GM12874 (cell line): ENCODE results near the gene SCFD1.

Experiments used
- TF ChIP-seq, protein P1 (sequence below): IDR thresholded peaks from 2 replicates; pipeline ENCODE4 v1.5.1; 2011; ENCODE audit warnings: low read depth, mild to moderate bottlenecking, control low read depth, low read length, moderate library complexity; ENCODE audit not compliant: insufficient read depth

Gene SCFD1

DNA sequence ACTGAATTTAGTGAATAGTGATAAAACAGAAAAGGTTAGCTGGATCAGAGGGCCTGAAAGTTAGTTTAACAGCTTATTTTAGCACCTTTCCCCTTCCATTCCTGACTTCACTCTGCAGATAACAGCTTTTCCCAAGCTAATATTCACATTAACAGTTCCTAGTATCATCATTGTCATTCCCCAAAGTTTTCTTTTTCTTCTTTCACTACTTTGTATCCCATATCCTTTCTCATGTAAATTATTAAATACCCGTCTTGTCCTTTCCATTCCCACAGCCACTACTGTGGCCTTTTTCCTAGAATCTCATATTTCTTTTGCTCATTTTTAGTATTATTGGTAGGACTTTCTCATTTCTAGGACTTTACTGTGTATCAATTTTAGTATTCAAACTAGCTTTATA, 70.5 kb downstream of the SCFD1 start:
- TF ChIP-seq, protein P1, sequence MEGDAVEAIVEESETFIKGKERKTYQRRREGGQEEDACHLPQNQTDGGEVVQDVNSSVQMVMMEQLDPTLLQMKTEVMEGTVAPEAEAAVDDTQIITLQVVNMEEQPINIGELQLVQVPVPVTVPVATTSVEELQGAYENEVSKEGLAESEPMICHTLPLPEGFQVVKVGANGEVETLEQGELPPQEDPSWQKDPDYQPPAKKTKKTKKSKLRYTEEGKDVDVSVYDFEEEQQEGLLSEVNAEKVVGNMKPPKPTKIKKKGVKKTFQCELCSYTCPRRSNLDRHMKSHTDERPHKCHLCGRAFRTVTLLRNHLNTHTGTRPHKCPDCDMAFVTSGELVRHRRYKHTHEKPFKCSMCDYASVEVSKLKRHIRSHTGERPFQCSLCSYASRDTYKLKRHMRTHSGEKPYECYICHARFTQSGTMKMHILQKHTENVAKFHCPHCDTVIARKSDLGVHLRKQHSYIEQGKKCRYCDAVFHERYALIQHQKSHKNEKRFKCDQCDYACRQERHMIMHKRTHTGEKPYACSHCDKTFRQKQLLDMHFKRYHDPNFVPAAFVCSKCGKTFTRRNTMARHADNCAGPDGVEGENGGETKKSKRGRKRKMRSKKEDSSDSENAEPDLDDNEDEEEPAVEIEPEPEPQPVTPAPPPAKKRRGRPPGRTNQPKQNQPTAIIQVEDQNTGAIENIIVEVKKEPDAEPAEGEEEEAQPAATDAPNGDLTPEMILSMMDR, result no peak

DNA sequence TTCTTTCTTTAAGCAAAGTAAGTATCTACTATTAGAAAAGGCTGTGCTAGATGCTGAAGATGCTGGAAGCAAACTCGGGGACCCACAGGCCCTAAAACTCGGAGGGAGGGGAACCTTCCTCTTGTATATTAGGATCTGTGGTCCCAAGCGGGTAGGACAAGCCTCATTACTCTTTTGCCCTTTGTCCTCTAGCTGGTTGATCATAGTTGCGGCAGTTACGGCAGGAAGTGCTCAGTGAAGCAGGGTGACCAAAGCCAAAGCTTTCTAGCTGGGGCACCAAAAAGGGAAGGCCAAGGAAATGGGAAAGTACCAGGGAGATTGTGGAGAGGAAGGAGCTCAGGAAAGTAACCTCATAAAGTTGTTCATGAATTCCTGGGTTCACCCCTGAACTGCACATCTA, 76.3 kb downstream of the SCFD1 start:
- TF ChIP-seq, protein P1, result no peak

DNA sequence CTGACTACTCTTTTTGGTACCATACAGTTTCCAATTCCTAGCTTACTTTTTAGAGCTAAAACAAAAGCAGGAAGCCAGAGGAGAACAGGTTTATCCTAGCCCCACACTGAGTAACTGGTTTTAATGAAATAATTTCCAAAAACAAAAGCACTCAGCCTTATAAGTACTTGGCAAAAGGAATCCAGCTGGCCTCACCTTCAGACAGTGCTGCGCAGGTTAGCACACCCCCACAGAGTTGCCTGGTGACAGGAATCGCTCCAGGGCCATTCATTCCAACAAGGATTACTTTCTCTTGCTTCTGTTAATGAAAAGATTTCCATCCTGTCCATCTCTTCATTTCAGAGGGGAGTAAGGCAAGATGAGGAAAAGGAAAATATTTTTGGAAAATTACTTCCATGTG, 84.6 kb downstream of the SCFD1 start:
- TF ChIP-seq, protein P1, result no peak

DNA sequence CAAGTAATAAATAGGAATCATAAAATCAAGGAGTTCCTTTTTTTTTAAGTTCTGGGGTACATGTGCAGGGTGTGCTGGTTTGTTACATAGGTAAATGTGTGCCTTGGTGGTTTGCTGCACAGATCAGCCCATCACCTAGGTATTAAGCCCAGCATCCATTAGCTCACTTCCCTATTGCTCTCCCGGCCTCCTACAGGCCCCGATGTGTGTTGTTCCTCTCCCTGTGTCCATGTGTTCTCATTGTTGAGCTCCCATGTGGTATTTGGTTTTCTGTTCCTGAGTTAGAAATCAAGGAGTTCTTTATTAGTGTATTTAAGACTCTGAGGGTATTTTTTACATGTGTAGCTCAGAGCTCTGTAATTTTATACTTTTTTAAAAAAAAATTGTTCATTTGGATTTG, 86.0 kb downstream of the SCFD1 start:
- TF ChIP-seq, protein P1, result no peak

DNA sequence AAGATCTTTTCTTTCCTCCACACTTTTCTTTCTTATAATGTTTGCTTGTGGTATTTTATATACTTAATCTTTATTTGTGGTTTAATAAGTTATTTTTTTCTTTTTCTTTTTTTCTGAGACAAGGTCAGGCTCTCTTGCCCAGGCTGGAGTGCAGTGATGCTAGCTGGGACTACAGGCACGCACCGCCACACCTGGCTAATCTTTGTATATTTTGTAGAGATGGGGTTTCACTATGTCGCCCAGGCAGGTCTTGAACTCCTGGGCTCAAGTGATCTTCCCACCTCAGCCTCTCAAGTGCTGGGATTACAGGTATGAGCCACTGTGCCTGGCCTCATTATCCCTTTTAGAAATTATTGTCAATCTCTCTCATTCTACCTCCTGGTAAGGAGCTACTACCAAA, 87.1 kb downstream of the SCFD1 start:
- TF ChIP-seq, protein P1, result no peak

DNA sequence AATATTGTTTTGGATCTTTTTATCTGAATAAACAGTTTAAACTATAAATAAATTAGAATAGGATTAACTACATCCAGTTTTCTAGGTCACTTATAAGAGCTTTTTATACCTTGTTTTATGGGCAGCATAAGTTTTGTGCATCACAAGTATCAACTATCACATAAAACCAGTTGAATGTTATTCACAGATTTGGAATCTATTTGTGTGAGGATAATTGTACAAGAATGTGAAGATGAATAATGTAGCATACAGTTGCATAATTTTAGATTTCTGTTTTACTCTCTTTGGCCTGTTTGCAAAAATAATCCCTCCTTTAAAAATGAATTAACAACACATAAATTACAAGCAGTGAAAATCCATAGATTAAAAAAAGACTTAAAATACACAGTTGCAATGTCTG, 88.8 kb downstream of the SCFD1 start:
- TF ChIP-seq, protein P1, result no peak

DNA sequence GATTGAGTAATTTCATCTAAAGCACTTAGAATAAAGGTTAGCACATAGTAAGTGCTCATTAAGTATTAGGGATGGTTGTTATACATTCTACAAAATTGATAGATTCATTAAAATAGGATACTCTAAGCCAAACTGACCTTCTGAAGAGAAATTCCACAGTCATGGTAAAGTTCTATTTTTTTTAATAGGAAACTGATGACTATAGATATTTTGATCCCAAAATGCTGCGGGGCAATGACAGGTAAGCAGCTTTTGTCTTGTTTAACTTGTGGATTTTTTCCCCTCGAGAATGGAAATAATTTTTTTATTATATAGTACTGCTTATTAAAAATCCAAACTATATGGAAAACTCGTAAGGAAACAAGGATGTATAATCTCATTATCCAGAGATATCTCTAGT, 97.0 kb downstream of the SCFD1 start:
- TF ChIP-seq, protein P1, result no peak

DNA sequence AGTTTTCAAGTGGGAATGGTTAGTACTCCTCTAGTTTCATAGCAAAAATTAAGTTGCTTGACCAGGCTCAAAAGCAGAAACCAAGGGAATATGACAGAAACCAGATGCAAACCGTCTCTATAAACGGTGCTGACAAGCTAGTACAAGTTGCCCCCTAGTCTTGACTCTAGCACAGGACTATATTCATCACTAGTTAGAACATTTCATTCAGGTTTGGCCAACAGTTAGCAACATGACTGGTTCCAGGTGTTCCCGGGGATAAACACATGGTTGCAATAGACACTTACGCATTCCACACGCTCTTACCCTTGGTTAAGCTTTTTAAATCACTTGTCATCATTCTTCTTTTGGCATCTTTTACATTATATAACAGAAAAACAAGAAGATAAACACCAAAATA, 103.6 kb downstream of the SCFD1 start:
- TF ChIP-seq, protein P1, result no peak
